Caco-2 (cell line): Measurements from ENCODE around the gene FOXC1. TPM values are rescaled to one million over a fixed set of nuclear protein-coding genes. Genes with fewer than 3 reads are reported as not detected.

Experiments
- BruUV-seq: library from RNA; stranded (reverse); fragments of 400-500 nt; replicated peaks from 2 replicates; lab custom pipeline; 2021; lab: Mats Ljungman, UMichigan
- CTCF ChIA-PET: fragments of 300-600 bp; sonication (Branson Sonifier 250); formaldehyde crosslinking; loops from one replicate; lab custom pipeline; 2022; ENCODE audit warnings: antibody characterized with exemption; lab: Charles Lee
- POLR2A ChIA-PET: fragments of 300-600 bp; sonication (Branson Sonifier 250); formaldehyde crosslinking; loops from one replicate; lab custom pipeline; 2022; ENCODE audit warnings: antibody characterized with exemption; lab: Charles Lee
- DNase-seq, 2 experiments: peaks; one replicate each; pipeline versions ENCODE4 v3.0.0 to v3.0.0-alpha.2; 2020 to 2022
- H3K27me3 ChIP-seq: replicated peaks from 2 replicates; pipeline ENCODE4 v1.6.0; 2011; ENCODE audit warnings: low read length; ENCODE audit not compliant: control insufficient read depth, insufficient read depth
- H3K36me3 ChIP-seq: 2 replicates; pipeline ENCODE4 v1.5.1; 2011; ENCODE audit warnings: low read length; ENCODE audit not compliant: control insufficient read depth, insufficient read depth
- H3K4me1 ChIP-seq: fragments of 250-450 bp; sonication (Bioruptor Pico); 2 replicates; pipeline ENCODE4 v1.5.1; 2020; ENCODE audit warnings: mild to moderate bottlenecking
- H3K4me3 ChIP-seq: 2 replicates; pipeline ENCODE4 v1.5.1; 2011; ENCODE audit warnings: low read depth, mild to moderate bottlenecking, control low read depth, low read length
- H3K9me3 ChIP-seq: fragments of 250-450 bp; sonication (Bioruptor Pico); 2 replicates; pipeline ENCODE4 v1.5.1; 2020; ENCODE audit warnings: mild to moderate bottlenecking, moderate library complexity
- H3K27ac Mint-ChIP-seq: one replicate; pipeline ENCODE4 v1.8.0; 2022; ENCODE audit warnings: mixed read lengths; ENCODE audit not compliant: unreplicated experiment
- H3K27me3 Mint-ChIP-seq: one replicate; pipeline ENCODE4 v1.8.0; 2022; ENCODE audit warnings: mixed read lengths; ENCODE audit not compliant: insufficient read depth, unreplicated experiment
- H3K36me3 Mint-ChIP-seq: one replicate; pipeline ENCODE4 v1.8.0; 2022; ENCODE audit warnings: mild to moderate bottlenecking, mixed read lengths; ENCODE audit not compliant: insufficient read depth, unreplicated experiment
- H3K4me1 Mint-ChIP-seq: one replicate; pipeline ENCODE4 v1.8.0; 2022; ENCODE audit warnings: low read depth, mixed read lengths; ENCODE audit not compliant: unreplicated experiment
- H3K4me3 Mint-ChIP-seq: one replicate; pipeline ENCODE4 v1.8.0; 2022; ENCODE audit warnings: mild to moderate bottlenecking, moderate library complexity, mixed read lengths; ENCODE audit not compliant: unreplicated experiment
- H3K9me3 Mint-ChIP-seq: one replicate; pipeline ENCODE4 v1.8.0; 2022; ENCODE audit warnings: mixed read lengths; ENCODE audit not compliant: unreplicated experiment
- CTCF ChIP-seq, 2 experiments: fragments of 200-600 bp in 1 of 2; IDR thresholded peaks; 1 replicate in 1 of 2; 2 replicates in 1 of 2; pipeline versions ENCODE4 v1.5.1 to v1.8.0; 2011 to 2022; ENCODE audit warnings: antibody characterized with exemption in 1 of 2, control low read depth in 1 of 2, inconsistent platforms in 1 of 2, low read depth in 1 of 2, low read length in 1 of 2, mild to moderate bottlenecking in 1 of 2, moderate library complexity in 1 of 2; ENCODE audit not compliant: insufficient read depth in 1 of 2, severe bottlenecking in 1 of 2, unreplicated experiment in 1 of 2
- intact Hi-C: fragments of 100-400 bp; cut with micrococcal nuclease; formaldehyde crosslinking; loops from one replicate; pipeline ENCODE4 v1.10.0; 2022; ENCODE audit not compliant: unreplicated experiment
- total RNA-seq: library from RNA; stranded (reverse); gene quantifications from 2 replicates; pipeline ENCODE4 v1.2.3, GENCODE V29; 2022

The FOXC1 gene
- total RNA-seq, 1 experiment from 2014 or later: 6.8 TPM

DNA sequence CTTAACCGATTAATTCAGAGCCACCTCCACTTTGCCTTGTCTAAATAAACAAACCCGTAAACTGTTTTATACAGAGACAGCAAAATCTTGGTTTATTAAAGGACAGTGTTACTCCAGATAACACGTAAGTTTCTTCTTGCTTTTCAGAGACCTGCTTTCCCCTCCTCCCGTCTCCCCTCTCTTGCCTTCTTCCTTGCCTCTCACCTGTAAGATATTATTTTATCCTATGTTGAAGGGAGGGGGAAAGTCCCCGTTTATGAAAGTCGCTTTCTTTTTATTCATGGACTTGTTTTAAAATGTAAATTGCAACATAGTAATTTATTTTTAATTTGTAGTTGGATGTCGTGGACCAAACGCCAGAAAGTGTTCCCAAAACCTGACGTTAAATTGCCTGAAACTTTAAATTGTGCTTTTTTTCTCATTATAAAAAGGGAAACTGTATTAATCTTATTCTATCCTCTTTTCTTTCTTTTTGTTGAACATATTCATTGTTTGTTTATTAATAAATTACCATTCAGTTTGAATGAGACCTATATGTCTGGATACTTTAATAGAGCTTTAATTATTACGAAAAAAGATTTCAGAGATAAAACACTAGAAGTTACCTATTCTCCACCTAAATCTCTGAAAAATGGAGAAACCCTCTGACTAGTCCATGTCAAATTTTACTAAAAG lies 2.7 kb downstream of the FOXC1 start:
- peaks cover 15% of the 10 kb centered on the region for H3K36me3 Mint-ChIP-seq
- H3K27me3 Mint-ChIP-seq: peaks cover 2% of the 10 kb centered on the region
- no peak for DNase-seq
- Histone ChIP-seq H3K36me3 (no peaks in the 10 kb centered on the region), H3K4me3 (peak overlapping the region; percentile 60), H3K9me3 (no peaks in the 10 kb centered on the region), H3K27me3 (no peaks in the 10 kb centered on the region), H3K4me1 (peaks cover 7% of the 10 kb centered on the region)
- intact Hi-C loops: loop anchor here (2.0 kb wide), 1 partner anchor 28 kb away; no protein-coding TSS in a partner anchor
- BruUV-seq: TSS peak; percentile 83
- no peak for TF ChIP-seq CTCF (IDR thresholded peaks at IDR 0.05; ENCODE audit: insufficient read depth in 1 of 2, low read depth in 1 of 2, low read length in 1 of 2, severe bottlenecking in 1 of 2, unreplicated experiment in 1 of 2)
- peak overlapping the region; percentile 81 for H3K27ac Mint-ChIP-seq
- H3K4me1 Mint-ChIP-seq: no peaks in the 10 kb centered on the region
- POLR2A ChIA-PET: no interaction called here
- CTCF ChIA-PET: interaction anchor here (0.7 to 1.6 kb wide), 2 partner anchors 13 to 29 kb away, joined by 3 to 8 read pairs; no protein-coding TSS in a partner anchor
- H3K4me3 Mint-ChIP-seq: peak overlapping the region; percentile 86
- H3K9me3 Mint-ChIP-seq: no peaks in the 10 kb centered on the region

- Mint-ChIP-seq H3K4me1 (no peaks in the 10 kb centered on the region), H3K36me3 (peaks cover 15% of the 10 kb centered on the region), H3K27ac (no peak overlapping the region), H3K4me3 (no peak overlapping the region), H3K9me3 (no peaks in the 10 kb centered on the region), H3K27me3 (peaks cover 2% of the 10 kb centered on the region)
- no peak for DNase-seq
- no TSS peak for BruUV-seq
- H3K9me3 ChIP-seq: no peaks in the 10 kb centered on the region
- intact Hi-C loops: loop anchor here (2.0 kb wide), 1 partner anchor 28 kb away; no protein-coding TSS in a partner anchor
- no peak for TF ChIP-seq CTCF (IDR thresholded peaks at IDR 0.05; ENCODE audit: insufficient read depth in 1 of 2, low read depth in 1 of 2, low read length in 1 of 2, severe bottlenecking in 1 of 2, unreplicated experiment in 1 of 2)
- no peaks in the 10 kb centered on the region for H3K36me3 ChIP-seq
- H3K27me3 ChIP-seq: no peaks in the 10 kb centered on the region
- no peak overlapping the region for H3K4me3 ChIP-seq
- POLR2A ChIA-PET: no interaction called here
- peaks cover 7% of the 10 kb centered on the region for H3K4me1 ChIP-seq
- CTCF ChIA-PET: no interaction called here
Measured at GRCh38 chr6:1612974-1613306, 3.2 kb downstream of the FOXC1 start.

DNA sequence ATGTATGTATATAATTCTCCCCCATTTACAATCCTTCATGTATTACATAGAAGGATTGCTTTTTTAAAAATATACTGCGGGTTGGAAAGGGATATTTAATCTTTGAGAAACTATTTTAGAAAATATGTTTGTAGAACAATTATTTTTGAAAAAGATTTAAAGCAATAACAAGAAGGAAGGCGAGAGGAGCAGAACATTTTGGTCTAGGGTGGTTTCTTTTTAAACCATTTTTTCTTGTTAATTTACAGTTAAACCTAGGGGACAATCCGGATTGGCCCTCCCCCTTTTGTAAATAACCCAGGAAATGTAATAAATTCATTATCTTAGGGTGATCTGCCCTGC lies 3.6 kb downstream of the FOXC1 start:
- intact Hi-C loops: loop anchor here (2.0 kb wide), 1 partner anchor 27 kb away; no protein-coding TSS in a partner anchor
- Histone ChIP-seq H3K4me1 (peaks cover 7% of the 10 kb centered on the region), H3K27me3 (no peaks in the 10 kb centered on the region), H3K9me3 (no peaks in the 10 kb centered on the region), H3K4me3 (no peak overlapping the region), H3K36me3 (no peaks in the 10 kb centered on the region)
- Mint-ChIP-seq H3K9me3 (no peaks in the 10 kb centered on the region), H3K27me3 (peaks cover 2% of the 10 kb centered on the region), H3K4me3 (no peak overlapping the region), H3K27ac (no peak overlapping the region), H3K36me3 (peaks cover 14% of the 10 kb centered on the region), H3K4me1 (no peaks in the 10 kb centered on the region)
- CTCF ChIA-PET: no interaction called here
- TF ChIP-seq CTCF (IDR thresholded peaks at IDR 0.05; ENCODE audit: insufficient read depth in 1 of 2, low read depth in 1 of 2, low read length in 1 of 2, severe bottlenecking in 1 of 2, unreplicated experiment in 1 of 2): no peak
- no TSS peak for BruUV-seq
- DNase-seq: no peak
- POLR2A ChIA-PET: no interaction called here
